ENCODE measurements around the gene XIRP1. TPM values are rescaled to one million over a fixed set of nuclear protein-coding genes. Genes with fewer than 3 reads are reported as not detected.

XIRP1 gene
- total RNA-seq, 1 experiment from 2014 or later, result not detected

DNA sequence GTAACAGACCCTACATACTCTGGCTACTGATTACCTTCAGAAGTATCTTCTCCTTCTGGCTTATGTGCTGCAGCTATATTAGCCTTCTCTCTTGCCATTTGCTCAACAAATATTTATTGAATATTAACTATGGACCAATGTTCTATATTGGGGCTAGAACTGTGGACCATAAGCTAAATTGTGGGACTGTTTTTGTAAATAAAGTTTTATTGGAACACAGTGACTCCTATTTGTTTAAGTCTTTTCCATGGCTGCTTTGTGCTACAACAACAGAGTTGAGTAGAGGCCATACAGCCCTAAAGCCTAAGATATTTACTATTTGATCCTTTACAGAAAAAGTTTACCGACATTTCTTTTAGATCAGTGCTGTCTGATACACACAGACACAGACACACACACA lies 20.3 kb upstream of the XIRP1 start:
- Histone ChIP-seq H3K4me2 (ENCODE audit: low read length) (no peak overlapping the region), H3K9ac (ENCODE audit: low read length) (no peak overlapping the region), H3K79me2 (ENCODE audit: insufficient read depth, low read length) (no peaks in the 10 kb centered on the region), H3K4me3 (replicated peaks in 1 of 2; ENCODE audit: low read depth in 1 of 2, low read length in 2 of 2) (no peak overlapping the region), H3K9me2 (ENCODE audit: insufficient read depth) (no peaks in the 10 kb centered on the region), H3K4me1 (ENCODE audit: control insufficient read depth in 1 of 2, insufficient read depth in 2 of 2, low read length in 2 of 2) (peaks cover 0 to 3% of the 10 kb centered on the region in 2 experiments; a peak in 1 of 4 replicates), H3K27me3 (ENCODE audit: insufficient read depth, low read length) (peaks cover 3% of the 10 kb centered on the region; the same call in 1 of the 2 replicates), H4K20me1 (ENCODE audit: insufficient read depth) (no peaks in the 10 kb centered on the region), H3K9me3 (ENCODE audit: control insufficient read depth in 1 of 2, insufficient read depth in 1 of 2, low read depth in 1 of 2, low read length in 2 of 2) (no peaks in the 10 kb centered on the region), H3K36me3 (ENCODE audit: control insufficient read depth in 1 of 2, insufficient read depth in 2 of 2, low read length in 2 of 2) (no peaks in the 10 kb centered on the region), H2AFZ (ENCODE audit: low read depth, low read length, poor library complexity, severe bottlenecking) (no peak overlapping the region), H3K27ac (ENCODE audit: low read depth, low read length) (no peak overlapping the region)
- DNase-seq (ENCODE audit: low read depth, low spot score), result no peak
- BruUV-seq (replicated peaks), result no TSS peak
- ChIA-PET POLR2A (no interaction called here), RAD21 (ENCODE audit: low non-redundant PET in 1 of 2, low total read pairs in 2 of 2, uncharacterized antibody in 2 of 2, unreplicated experiment in 2 of 2) (interaction anchor here in 1 of 2 experiments (0.7 kb wide), 1 partner anchor 130 kb away, joined by 3 read pairs; no protein-coding TSS in a partner anchor), CTCF (no interaction called here)
- ATAC-seq, result no peak
- intact Hi-C loops (cut with micrococcal nuclease), result no loop called here
- TF ChIP-seq ZFX (IDR thresholded peaks at IDR 0.05), result no peak
- TF ChIP-seq, protein P1, sequence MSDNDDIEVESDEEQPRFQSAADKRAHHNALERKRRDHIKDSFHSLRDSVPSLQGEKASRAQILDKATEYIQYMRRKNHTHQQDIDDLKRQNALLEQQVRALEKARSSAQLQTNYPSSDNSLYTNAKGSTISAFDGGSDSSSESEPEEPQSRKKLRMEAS (IDR thresholded peaks at IDR 0.05), result no peak
- no peak for TF ChIP-seq EZH2phosphoT487 (IDR thresholded peaks at IDR 0.05; ENCODE audit: borderline replicate concordance)
- TF ChIP-seq, protein P2, sequence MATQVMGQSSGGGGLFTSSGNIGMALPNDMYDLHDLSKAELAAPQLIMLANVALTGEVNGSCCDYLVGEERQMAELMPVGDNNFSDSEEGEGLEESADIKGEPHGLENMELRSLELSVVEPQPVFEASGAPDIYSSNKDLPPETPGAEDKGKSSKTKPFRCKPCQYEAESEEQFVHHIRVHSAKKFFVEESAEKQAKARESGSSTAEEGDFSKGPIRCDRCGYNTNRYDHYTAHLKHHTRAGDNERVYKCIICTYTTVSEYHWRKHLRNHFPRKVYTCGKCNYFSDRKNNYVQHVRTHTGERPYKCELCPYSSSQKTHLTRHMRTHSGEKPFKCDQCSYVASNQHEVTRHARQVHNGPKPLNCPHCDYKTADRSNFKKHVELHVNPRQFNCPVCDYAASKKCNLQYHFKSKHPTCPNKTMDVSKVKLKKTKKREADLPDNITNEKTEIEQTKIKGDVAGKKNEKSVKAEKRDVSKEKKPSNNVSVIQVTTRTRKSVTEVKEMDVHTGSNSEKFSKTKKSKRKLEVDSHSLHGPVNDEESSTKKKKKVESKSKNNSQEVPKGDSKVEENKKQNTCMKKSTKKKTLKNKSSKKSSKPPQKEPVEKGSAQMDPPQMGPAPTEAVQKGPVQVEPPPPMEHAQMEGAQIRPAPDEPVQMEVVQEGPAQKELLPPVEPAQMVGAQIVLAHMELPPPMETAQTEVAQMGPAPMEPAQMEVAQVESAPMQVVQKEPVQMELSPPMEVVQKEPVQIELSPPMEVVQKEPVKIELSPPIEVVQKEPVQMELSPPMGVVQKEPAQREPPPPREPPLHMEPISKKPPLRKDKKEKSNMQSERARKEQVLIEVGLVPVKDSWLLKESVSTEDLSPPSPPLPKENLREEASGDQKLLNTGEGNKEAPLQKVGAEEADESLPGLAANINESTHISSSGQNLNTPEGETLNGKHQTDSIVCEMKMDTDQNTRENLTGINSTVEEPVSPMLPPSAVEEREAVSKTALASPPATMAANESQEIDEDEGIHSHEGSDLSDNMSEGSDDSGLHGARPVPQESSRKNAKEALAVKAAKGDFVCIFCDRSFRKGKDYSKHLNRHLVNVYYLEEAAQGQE (IDR thresholded peaks at IDR 0.05; ENCODE audit: low read depth), result no peak
- TF ChIP-seq SRF (IDR thresholded peaks at IDR 0.05; ENCODE audit: low read depth), result no peak
- TF ChIP-seq SIN3A (IDR thresholded peaks at IDR 0.05; ENCODE audit: low read depth), result no peak
- no peak for TF ChIP-seq YY1 (IDR thresholded peaks at IDR 0.05; ENCODE audit: extremely low read depth, insufficient replicate concordance, low read depth, low read length)

All from HCT116 (cell line).